Measurements from ENCODE around the gene UNC45A. TPM values are rescaled to one million over a fixed set of nuclear protein-coding genes. Genes with fewer than 3 reads are reported as not detected.

UNC45A gene
- total RNA-seq, 4 donors from 2014 or later = 45.6 to 78.4 (median 55.3) TPM

- Histone ChIP-seq H3K36me3 (peaks cover 0 to 6% (median 0%) of the 10 kb centered on the region in 3 donors), H3K9me3 (no peaks in the 10 kb centered on the region), H3K27me3 (no peaks in the 10 kb centered on the region), H3K4me1 (no peaks in the 10 kb centered on the region), H3K4me3 (no peak overlapping the region), H3K27ac (no peak overlapping the region)
- DNase-seq = no peak
- TF ChIP-seq POLR2A (IDR thresholded peaks at IDR 0.05) = no peak
- TF ChIP-seq CTCF (IDR thresholded peaks at IDR 0.05) = no peak
Measured at GRCh38 chr15:90974216-90974615, 39.1 kb downstream of the UNC45A start.

GRCh38 chr15:90979582-90979981, 44.5 kb downstream of the UNC45A start:
- no peaks in the 10 kb centered on the region for H3K9me3 ChIP-seq
- no peak overlapping the region for H3K4me3 ChIP-seq
- no peak for TF ChIP-seq POLR2A (IDR thresholded peaks at IDR 0.05)
- no peak for TF ChIP-seq CTCF (IDR thresholded peaks at IDR 0.05)
- no peaks in the 10 kb centered on the region for H3K4me1 ChIP-seq
- H3K36me3 ChIP-seq = no peaks in the 10 kb centered on the region
- H3K27ac ChIP-seq = no peak overlapping the region
- no peak for DNase-seq
- H3K27me3 ChIP-seq = no peaks in the 10 kb centered on the region

- Histone ChIP-seq H3K9me3 (no peaks in the 10 kb centered on the region), H3K4me1 (no peaks in the 10 kb centered on the region), H3K27ac (no peak overlapping the region), H3K36me3 (no peaks in the 10 kb centered on the region), H3K4me3 (no peak overlapping the region), H3K27me3 (no peaks in the 10 kb centered on the region)
- TF ChIP-seq POLR2A (IDR thresholded peaks at IDR 0.05) = no peak
- no peak for DNase-seq
Measured at GRCh38 chr15:90981681-90982080, 46.6 kb downstream of the UNC45A start.

GRCh38 chr15:90982135-90982534, 47.0 kb downstream of the UNC45A start:
- Histone ChIP-seq H3K4me1 (no peaks in the 10 kb centered on the region), H3K27ac (no peak overlapping the region), H3K36me3 (no peaks in the 10 kb centered on the region), H3K27me3 (no peaks in the 10 kb centered on the region), H3K9me3 (no peaks in the 10 kb centered on the region), H3K4me3 (no peak overlapping the region)
- TF ChIP-seq POLR2A (IDR thresholded peaks at IDR 0.05) (no peak), CTCF (IDR thresholded peaks at IDR 0.05) (no peak)
- no peak for DNase-seq

GRCh38 chr15:90986790-90987507, 51.9 kb downstream of the UNC45A start:
- TF ChIP-seq CTCF (IDR thresholded peaks at IDR 0.05) = no peak
- no peak for TF ChIP-seq POLR2A (IDR thresholded peaks at IDR 0.05)
- no peaks in the 10 kb centered on the region for H3K27me3 ChIP-seq
- no peak overlapping the region for H3K27ac ChIP-seq
- H3K4me3 ChIP-seq = no peak overlapping the region
- H3K4me1 ChIP-seq = no peaks in the 10 kb centered on the region
- H3K9me3 ChIP-seq = no peaks in the 10 kb centered on the region
- H3K36me3 ChIP-seq = no peaks in the 10 kb centered on the region
- no peak for DNase-seq

- Histone ChIP-seq H3K9me3 (no peaks in the 10 kb centered on the region), H3K4me3 (no peak overlapping the region), H3K27ac (no peak overlapping the region), H3K36me3 (no peaks in the 10 kb centered on the region), H3K4me1 (no peaks in the 10 kb centered on the region), H3K27me3 (no peaks in the 10 kb centered on the region)
- no peak for DNase-seq
- TF ChIP-seq POLR2A (IDR thresholded peaks at IDR 0.05) = no peak
- no peak for TF ChIP-seq CTCF (IDR thresholded peaks at IDR 0.05)
Measured at GRCh38 chr15:90987561-90988141, 52.6 kb downstream of the UNC45A start.
